ENCODE data around the gene ERF.

The ERF gene

DNA sequence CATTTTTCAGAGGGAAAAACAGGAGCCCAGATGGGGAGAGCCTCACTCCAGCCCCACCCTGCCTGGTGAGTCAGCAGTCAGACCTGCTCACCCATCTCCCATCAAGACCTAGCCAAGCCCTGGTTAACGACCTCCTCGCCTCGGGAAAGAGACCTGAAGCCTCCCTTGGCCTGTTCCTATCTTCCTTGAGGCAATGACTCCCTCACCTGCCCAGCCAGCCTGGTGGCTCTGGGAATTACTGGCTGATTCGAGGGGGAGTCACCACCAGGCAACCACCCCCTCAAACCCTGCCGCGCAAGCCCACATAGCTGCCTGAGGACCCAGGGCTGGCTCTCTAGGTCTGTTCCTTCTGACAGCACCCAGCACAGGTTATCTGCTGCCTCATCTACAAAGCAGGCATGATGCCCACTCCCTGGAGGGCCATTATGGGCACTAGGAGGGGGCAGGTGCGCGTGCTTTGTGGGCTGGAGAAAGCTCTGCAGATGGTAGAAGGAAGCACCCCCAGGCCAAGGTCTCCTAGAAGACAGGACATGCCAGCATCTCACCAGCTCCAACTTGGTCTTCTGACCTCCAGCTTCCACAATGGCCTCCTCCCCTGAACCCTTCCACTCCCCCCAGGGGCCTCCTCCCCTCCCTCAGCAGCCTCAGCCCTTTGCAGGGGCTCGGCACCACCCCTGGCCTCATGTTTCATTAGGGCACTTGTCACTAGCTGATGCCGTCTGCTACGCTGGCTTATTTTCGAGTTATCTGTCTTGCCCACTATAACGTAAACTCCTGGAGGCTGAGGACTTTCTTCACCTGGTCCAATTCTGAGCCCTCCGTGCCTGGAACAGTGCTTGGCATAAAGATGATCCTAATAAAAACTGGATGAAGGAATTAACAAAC lies 47.8 kb downstream of the ERF start:
- DNase-seq: peak; percentile 37

DNA sequence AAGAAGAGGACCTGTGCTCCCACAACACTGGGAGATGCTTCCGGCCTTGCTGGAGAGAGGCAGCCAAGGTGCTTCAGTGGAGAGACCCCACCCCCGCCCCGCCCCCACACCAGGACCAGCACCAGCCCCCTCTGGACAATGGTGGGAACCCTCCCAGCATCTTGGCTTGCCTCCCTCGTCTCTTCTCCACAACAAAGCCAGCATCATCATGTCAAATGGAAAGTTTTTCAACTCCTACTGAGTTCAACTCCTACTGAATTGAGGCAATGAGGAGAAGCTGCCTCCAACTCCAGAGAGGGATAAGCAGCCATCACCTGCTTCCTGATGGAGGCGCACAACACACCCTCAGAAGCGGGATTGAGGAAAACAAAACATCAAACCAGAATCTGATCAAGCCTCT lies 50.3 kb downstream of the ERF start:
- DNase-seq: no peak

DNA sequence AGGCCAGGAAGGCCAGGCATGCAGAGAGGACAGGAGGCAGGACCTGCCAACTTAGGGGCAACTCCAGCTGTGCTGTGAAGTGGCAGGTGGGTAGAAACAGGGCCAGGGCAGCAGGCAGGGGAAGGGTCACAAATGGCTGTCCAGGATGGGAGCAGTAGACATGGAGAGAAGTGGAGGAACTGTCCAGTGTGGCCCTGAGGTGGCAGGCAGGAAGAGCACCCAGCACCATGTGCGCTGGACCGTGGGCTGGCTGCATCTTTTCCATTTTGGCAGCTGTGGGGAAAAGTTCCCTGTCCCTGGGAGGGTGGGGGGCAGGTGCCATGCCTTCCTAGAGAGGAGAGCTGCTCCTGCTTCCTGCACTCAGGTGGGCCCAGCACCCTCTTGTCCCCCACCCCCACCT lies 51.2 kb downstream of the ERF start:
- DNase-seq: no peak

DNA sequence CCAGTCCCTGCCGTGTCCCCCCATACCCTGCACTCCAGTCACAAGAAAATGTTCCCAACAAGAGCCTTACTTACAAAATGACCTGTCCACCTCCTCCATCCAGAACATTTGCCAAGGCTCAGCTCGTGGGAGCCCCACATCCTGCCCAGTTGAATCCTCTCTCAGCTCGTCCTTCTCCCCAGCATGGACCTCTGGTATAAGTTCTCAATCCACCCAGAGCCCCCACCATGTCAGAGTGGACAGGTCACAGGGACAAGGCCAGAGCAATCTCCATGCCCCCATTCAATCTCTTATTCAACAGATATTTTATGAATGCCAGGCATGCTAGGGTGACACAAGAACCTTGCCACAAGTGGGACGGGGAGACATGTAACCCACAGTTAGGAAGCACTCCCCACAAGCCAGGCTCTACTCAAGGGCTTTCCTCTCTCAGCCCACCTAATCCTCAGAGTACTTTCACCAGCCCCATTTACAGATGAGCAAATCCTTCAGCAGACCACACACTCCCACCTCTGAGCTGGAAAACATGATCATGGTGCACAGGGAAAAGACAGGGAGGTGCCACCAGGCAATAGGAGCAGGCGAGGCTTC lies 52.5 kb downstream of the ERF start:
- DNase-seq: no peak

- DNase-seq: peak; percentile 70
These were observed 53.2 kb downstream of the ERF start for GRCh38 chr19:42201489-42202289.

DNA sequence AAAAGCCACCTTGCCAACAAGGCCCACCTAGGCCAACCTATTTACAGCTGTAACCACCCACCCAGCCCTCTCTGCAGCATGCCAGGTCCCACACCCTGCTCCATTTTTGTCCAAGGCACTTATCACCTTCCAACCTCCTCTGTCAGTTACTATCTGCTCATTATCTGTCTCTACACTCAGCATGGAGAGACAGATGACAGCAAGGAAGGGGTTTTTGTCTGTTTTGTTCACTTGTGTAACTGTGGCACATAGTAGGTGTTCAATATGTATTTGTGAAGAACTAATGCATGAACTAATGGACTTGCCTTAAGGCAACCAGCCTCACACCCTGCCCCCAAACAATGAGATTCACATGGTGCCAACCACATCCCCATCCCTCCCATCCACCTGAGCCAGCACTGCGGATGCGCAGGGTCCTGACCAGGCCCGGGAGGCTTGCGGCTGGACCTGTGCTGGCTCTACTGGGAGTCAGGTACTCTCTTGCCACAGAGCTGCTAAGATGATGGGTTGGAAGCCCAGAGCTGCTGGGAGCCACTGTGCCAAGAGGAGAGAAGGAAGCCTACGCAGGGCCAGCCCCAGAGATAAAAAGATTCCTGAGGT lies 54.7 kb downstream of the ERF start:
- peak; percentile 38 for DNase-seq

GRCh38 chr19:42199440-42200115 lies 55.4 kb downstream of the ERF start:
- DNase-seq: peak; percentile 94

GRCh38 chr19:42198676-42199439 lies 56.1 kb downstream of the ERF start:
- peak; percentile 68 for DNase-seq

Data from hematopoietic multipotent progenitor cell treated with erythropoietin and hydrocortisone succinate and interleukin-3 and kit ligand, for 6 days (in vitro differentiated cells).